HepG2 (cell line): ENCODE data around the gene APOBEC3B. TPM values are rescaled to one million over a fixed set of nuclear protein-coding genes. Genes with fewer than 3 reads are reported as not detected.

Experiments
- ATAC-seq: fragments of 200-7000 bp; cut with Tn5 transposase; 3 replicates; pipeline ENCODE4 v1.9.1; 2020; ENCODE audit warnings: mild to moderate bottlenecking, moderate library complexity
- BruUV-seq: library from RNA; stranded (reverse); fragments of 400-500 nt; replicated peaks from 2 replicates; lab custom pipeline; 2021; lab: Mats Ljungman, UMichigan
- CTCF ChIA-PET: fragments of 300-600 bp; formaldehyde crosslinking; extraction: SDS; loops from one replicate; lab custom pipeline; 2021; ENCODE audit warnings: low total read pairs, inconsistent platforms, low intra/inter-chr PET ratio; lab: Yijun Ruan, JAX
- POLR2A ChIA-PET: fragments of 350-600 bp; sonication (Branson Sonifier 250); formaldehyde crosslinking; loops from one replicate; lab custom pipeline; 2020; ENCODE audit warnings: antibody characterized with exemption, inconsistent platforms; lab: Yijun Ruan, JAX
- DNase-seq: peaks from one replicate; pipeline ENCODE4 v3.0.0-alpha.2; 2015; ENCODE audit warnings: low spot score
- FAIRE-seq: peaks from 3 replicates; lab custom pipeline; 2011; peaks lifted over from hg19 to GRCh38; lab: Jason Lieb, UNC
- H2AFZ ChIP-seq: one replicate; pipeline ENCODE4 v1.6.1; 2011; ENCODE audit warnings: low read length, inconsistent platforms
- H3K27ac ChIP-seq: fragments of 300-600 bp; 3 replicates; pipeline ENCODE4 v1.8.0; 2011; ENCODE audit warnings: mixed run types, mild to moderate bottlenecking, mixed read lengths, low read length, inconsistent platforms; ENCODE audit not compliant: insufficient read depth; ENCODE audit errors: extremely low read length
- H3K27me3 ChIP-seq, 2 experiments: fragments of 200-600 bp in 1 of 2; 2 replicates in 1 of 2; 3 replicates in 1 of 2; pipeline versions ENCODE4 v1.6.0 to v1.8.0; 2011; ENCODE audit warnings: low read length in 2 of 2, mild to moderate bottlenecking in 2 of 2, moderate library complexity in 2 of 2, inconsistent platforms in 1 of 2; ENCODE audit not compliant: insufficient read depth in 2 of 2, control insufficient read depth in 1 of 2
- H3K36me3 ChIP-seq, 2 experiments: fragments of 200-600 bp in 1 of 2; replicated peaks in 1 of 2; 2 replicates in 1 of 2; 3 replicates in 1 of 2; pipeline versions ENCODE4 v1.5.1 to v1.8.0; 2011; ENCODE audit warnings: low read length in 2 of 2, inconsistent platforms in 1 of 2; ENCODE audit not compliant: insufficient read depth in 2 of 2, control insufficient read depth in 1 of 2
- H3K4me1 ChIP-seq: 2 replicates; pipeline ENCODE4 v1.5.1; 2012; ENCODE audit warnings: low read length, inconsistent platforms; ENCODE audit not compliant: insufficient read depth
- H3K4me2 ChIP-seq: 2 replicates; pipeline ENCODE4 v1.6.0; 2011; ENCODE audit warnings: low read depth, low read length, inconsistent platforms
- H3K4me3 ChIP-seq, 3 experiments: fragments of 200-600 bp in 1 of 3; sonication (generic), shearing (Covaris generic) in 1 of 3; replicated peaks in 1 of 3; 2 replicates each; pipeline ENCODE4 v1.5.1; 2011 to 2016; ENCODE audit warnings: low read length in 3 of 3, inconsistent platforms in 2 of 3, low read depth in 2 of 3, mild to moderate bottlenecking in 2 of 3, control low read depth in 1 of 3, mixed read lengths in 1 of 3; ENCODE audit not compliant: insufficient read depth in 1 of 3
- H3K79me2 ChIP-seq: one replicate; pipeline ENCODE4 v1.6.1; 2011; ENCODE audit warnings: low read length, inconsistent platforms; ENCODE audit not compliant: insufficient read depth
- H3K9ac ChIP-seq: 2 replicates; pipeline ENCODE4 v1.6.0; 2011; ENCODE audit warnings: mild to moderate bottlenecking, low read depth, low read length, inconsistent platforms; ENCODE audit not compliant: insufficient read depth
- H3K9me3 ChIP-seq: 2 replicates; pipeline ENCODE4 v1.5.1; 2012; ENCODE audit warnings: mild to moderate bottlenecking, low read length
- H4K20me1 ChIP-seq: 2 replicates; pipeline ENCODE4 v1.6.0; 2011; ENCODE audit warnings: inconsistent platforms, mild to moderate bottlenecking, low read length, moderate library complexity; ENCODE audit not compliant: insufficient read depth
- ATF5 ChIP-seq: sonication (generic); formaldehyde crosslinking; IDR thresholded peaks from 2 replicates; pipeline ENCODE4 v1.4.0; 2020; ENCODE audit warnings: mild to moderate bottlenecking, low read depth, missing genetic modification reagents
- GABPA ChIP-seq, 2 experiments: IDR thresholded peaks; 2 replicates each; pipeline ENCODE4 v1.6.1; 2011 to 2016; ENCODE audit warnings: low read depth in 2 of 2, low read length in 1 of 2, missing biosample characterization in 1 of 2, missing genetic modification characterization in 1 of 2
- GRHL1 ChIP-seq: sonication (generic); formaldehyde crosslinking; conservative IDR thresholded peaks from 2 replicates; pipeline ENCODE4 v1.8.0; 2022; ENCODE audit warnings: missing genetic modification reagents
- POGK ChIP-seq: sonication (generic); formaldehyde crosslinking; conservative IDR thresholded peaks from 2 replicates; pipeline ENCODE4 v1.8.0; 2022; ENCODE audit warnings: mild to moderate bottlenecking, moderate library complexity, missing genetic modification reagents
- REL ChIP-seq: sonication (generic); formaldehyde crosslinking; conservative IDR thresholded peaks from 2 replicates; pipeline ENCODE4 v1.8.0; 2022; ENCODE audit warnings: mild to moderate bottlenecking, missing genetic modification reagents, moderate library complexity
- SKIL ChIP-seq: sonication (generic); formaldehyde crosslinking; IDR thresholded peaks from 2 replicates; pipeline ENCODE4 v1.8.0; 2022; ENCODE audit warnings: missing genetic modification reagents, mild to moderate bottlenecking, moderate library complexity, borderline replicate concordance
- SOX5 ChIP-seq: IDR thresholded peaks from 2 replicates; pipeline ENCODE4 v1.6.1; 2016; ENCODE audit warnings: borderline replicate concordance
- SYNCRIP ChIP-seq: fragments of 200-400 bp; formaldehyde crosslinking; IDR thresholded peaks from 2 replicates; pipeline ENCODE4 v1.6.1; 2018; ENCODE audit warnings: mild to moderate bottlenecking, low read depth, low read length; ENCODE audit not compliant: insufficient read depth
- USF2 ChIP-seq, 2 experiments: sonication (generic) in 1 of 2; formaldehyde crosslinking in 1 of 2; IDR thresholded peaks; 2 replicates each; pipeline versions ENCODE4 v1.5.1 to v1.6.1; 2011 to 2020; ENCODE audit warnings: borderline replicate concordance in 1 of 2, low read depth in 1 of 2, low read length in 1 of 2, mild to moderate bottlenecking in 1 of 2, missing genetic modification reagents in 1 of 2, moderate library complexity in 1 of 2
- ZBTB2 ChIP-seq: sonication (generic); formaldehyde crosslinking; IDR thresholded peaks from 2 replicates; pipeline ENCODE4 v1.8.0; 2022; ENCODE audit warnings: low read depth, missing genetic modification reagents
- ZNF367 ChIP-seq: sonication (generic); formaldehyde crosslinking; IDR thresholded peaks from 2 replicates; pipeline ENCODE4 v1.4.0; 2020; ENCODE audit warnings: missing genetic modification reagents, borderline replicate concordance
- ZNF652 ChIP-seq: IDR thresholded peaks from 2 replicates; pipeline ENCODE4 v1.6.1; 2016; ENCODE audit warnings: low read depth, borderline replicate concordance
- WGBS: methylation state at CpG from one replicate; pipeline ENCODE4 v1.1.6; 2017; ENCODE audit warnings: low lambda C conversion rate; 5-methylcytosine and 5-hydroxymethylcytosine counted together
- in situ Hi-C: cut with HindIII; loops from 2 replicates; pipeline ENCODE4 v1.10.0; 2017; ENCODE audit warnings: low pct_unique_long_range_greater_than_20kb; ENCODE audit not compliant: extremely low pct_ligation_motif_present
- intact Hi-C: fragments of 100-400 bp; cut with micrococcal nuclease; formaldehyde crosslinking; loops from one replicate; pipeline ENCODE4 v1.10.0; 2022; ENCODE audit not compliant: unreplicated experiment
- polyA plus RNA-seq, 8 experiments: library from polyadenylated mRNA; depleted of rRNA in 3 of 8; stranded (reverse) in 7 of 8; unstranded in 1 of 8; fragments of >200 nt; fragmentation: Illumina TruSeq in 4 of 8; extraction: Trizol in 4 of 8; gene quantifications; 2 replicates each; pipeline versions ENCODE4 v1.2.1 to v1.2.3, GENCODE V29; 2011 to 2016; ENCODE audit warnings: low read depth in 4 of 8, missing spikeins in 1 of 8, mixed read lengths in 1 of 8; ENCODE audit not compliant: insufficient read depth in 1 of 8
- total RNA-seq, 5 experiments: library from RNA; depleted of rRNA; stranded (reverse); fragments of >200 nt; fragmentation: Illumina TruSeq; extraction: Trizol; gene quantifications; 2 replicates each; pipeline ENCODE4 v1.2.3, GENCODE V29; 2016; ENCODE audit warnings: low read depth in 1 of 5

Gene APOBEC3B
- total and polyA plus RNA-seq, 2 of the 13 experiments (the other 11 are each of a cell fraction or from before 2014, with no cell fraction given) = 6.7 to 8.8 TPM

- WGBS = 56% methylated on average over 8 of the region's 8 CpGs
- Histone ChIP-seq H3K9me3 (no peaks in the 10 kb centered on the region), H3K4me2 (no peak overlapping the region), H3K79me2 (no peaks in the 10 kb centered on the region), H3K9ac (no peak overlapping the region), H2AFZ (no peak overlapping the region), H3K4me1 (peaks cover 21% of the 10 kb centered on the region), H3K27me3 (peaks cover 2 to 4% of the 10 kb centered on the region in 2 experiments; a peak in 2 of 5 replicates), H3K36me3 (no peaks in the 10 kb centered on the region), H3K27ac (no peak overlapping the region), H3K4me3 (no peak overlapping the region), H4K20me1 (no peaks in the 10 kb centered on the region)
- in situ Hi-C loops = no loop called here
- FAIRE-seq (no peak), ATAC-seq (no peak), DNase-seq (no peak)
- intact Hi-C loops = no loop called here
- ChIA-PET CTCF (no interaction called here), POLR2A (no interaction called here)
- BruUV-seq = no TSS peak
- TF ChIP-seq ATF5 (CRISPR knock-in tag) (no peak), SYNCRIP (no peak), SKIL (CRISPR knock-in tag) (no peak), ZNF367 (CRISPR knock-in tag) (no peak), USF2 (IDR thresholded peaks at IDR 0.05; ENCODE audit: low read depth, low read length) (no peak), USF2 (CRISPR knock-in tag; IDR thresholded peaks at IDR 0.05; ENCODE audit: borderline replicate concordance) (no peak), POGK (CRISPR knock-in tag) (no peak), SOX5 (no peak), ZNF652 (CRISPR knock-in tag) (no peak), GRHL1 (CRISPR knock-in tag) (no peak), ZBTB2 (CRISPR knock-in tag) (no peak), GABPA (IDR thresholded peaks at IDR 0.05; ENCODE audit: low read depth, low read length) (no peak), GABPA (CRISPR knock-in tag; IDR thresholded peaks at IDR 0.05; ENCODE audit: low read depth) (no peak), REL (CRISPR knock-in tag) (no peak)
Measured at GRCh38 chr22:38935023-38935422, 47.1 kb upstream of the APOBEC3B start.
